HepG2 (cell line): ENCODE results near the gene EXTL1.

ENCODE experiments used
- CEBPB ChIP-seq: IDR thresholded peaks from 2 replicates; pipeline ENCODE4 v1.6.1; 2011; ENCODE audit warnings: low read depth, low read length, improper control_type of control experiment, borderline replicate concordance
- CHD2 ChIP-seq: IDR thresholded peaks from 2 replicates; pipeline ENCODE4 v1.6.1; 2011; ENCODE audit warnings: low read depth, low read length, improper control_type of control experiment
- FOSL2 ChIP-seq: sonication (generic); formaldehyde crosslinking; IDR thresholded peaks from 2 replicates; pipeline ENCODE4 v1.4.0; 2020; ENCODE audit warnings: missing genetic modification reagents
- HMG20B ChIP-seq: conservative IDR thresholded peaks from 2 replicates; pipeline ENCODE4 v1.6.1; 2016; ENCODE audit warnings: missing genetic modification reagents, missing compliant biosample characterization
- HNRNPH1 ChIP-seq: fragments of 200-400 bp; formaldehyde crosslinking; optimal IDR thresholded peaks from 2 replicates; pipeline ENCODE3; 2017; ENCODE audit warnings: mild to moderate bottlenecking, low read depth, low read length
- NFIC ChIP-seq: IDR thresholded peaks from 2 replicates; pipeline ENCODE4 v1.6.1; 2012; ENCODE audit warnings: mild to moderate bottlenecking, low read length, inconsistent platforms
- NR2C2 ChIP-seq: sonication (generic); formaldehyde crosslinking; IDR thresholded peaks from 2 replicates; pipeline ENCODE4 v1.4.0; 2020; ENCODE audit warnings: missing genetic modification reagents, mild to moderate bottlenecking, moderate library complexity, borderline replicate concordance
- POLR2AphosphoS2 ChIP-seq: IDR thresholded peaks from 2 replicates; pipeline ENCODE4 v1.6.1; 2011; ENCODE audit warnings: low read depth, low read length, improper control_type of control experiment
- RFXAP ChIP-seq: sonication (generic); formaldehyde crosslinking; IDR thresholded peaks from 2 replicates; pipeline ENCODE4 v1.4.0; 2020; ENCODE audit warnings: missing genetic modification reagents, borderline replicate concordance
- SIN3A ChIP-seq: IDR thresholded peaks from 2 replicates; pipeline ENCODE4 v1.6.1; 2011; ENCODE audit warnings: low read depth, mild to moderate bottlenecking, control low read depth, low read length, borderline replicate concordance
- ZNF704 ChIP-seq: sonication (generic); formaldehyde crosslinking; IDR thresholded peaks from 2 replicates; pipeline ENCODE4 v1.8.1; 2023; ENCODE audit warnings: mild to moderate bottlenecking, inconsistent platforms, moderate library complexity, missing genetic modification reagents, borderline replicate concordance
- TF ChIP-seq, protein P1 (sequence below): fragments of 450-650 bp; IDR thresholded peaks from 2 replicates; pipeline ENCODE4 v1.6.1; 2017; ENCODE audit warnings: mild to moderate bottlenecking
- TF ChIP-seq, protein P2 (sequence below): sonication (generic); formaldehyde crosslinking; IDR thresholded peaks from 2 replicates; pipeline ENCODE4 v1.5.0; 2020; ENCODE audit warnings: mild to moderate bottlenecking, missing genetic modification reagents, moderate library complexity

GRCh38 chr1:26014179-26014578, 7.4 kb upstream of the EXTL1 start:
- TF ChIP-seq ZNF704 (CRISPR knock-in tag) (no peak), RFXAP (no peak), FOSL2 (CRISPR knock-in tag) (no peak), SIN3A (no peak), POLR2AphosphoS2 (no peak), NR2C2 (CRISPR knock-in tag) (no peak), NFIC (no peak), CEBPB (no peak), CHD2 (no peak), HNRNPH1 (no peak), HMG20B (CRISPR knock-in tag) (no peak)
- TF ChIP-seq, protein P1, sequence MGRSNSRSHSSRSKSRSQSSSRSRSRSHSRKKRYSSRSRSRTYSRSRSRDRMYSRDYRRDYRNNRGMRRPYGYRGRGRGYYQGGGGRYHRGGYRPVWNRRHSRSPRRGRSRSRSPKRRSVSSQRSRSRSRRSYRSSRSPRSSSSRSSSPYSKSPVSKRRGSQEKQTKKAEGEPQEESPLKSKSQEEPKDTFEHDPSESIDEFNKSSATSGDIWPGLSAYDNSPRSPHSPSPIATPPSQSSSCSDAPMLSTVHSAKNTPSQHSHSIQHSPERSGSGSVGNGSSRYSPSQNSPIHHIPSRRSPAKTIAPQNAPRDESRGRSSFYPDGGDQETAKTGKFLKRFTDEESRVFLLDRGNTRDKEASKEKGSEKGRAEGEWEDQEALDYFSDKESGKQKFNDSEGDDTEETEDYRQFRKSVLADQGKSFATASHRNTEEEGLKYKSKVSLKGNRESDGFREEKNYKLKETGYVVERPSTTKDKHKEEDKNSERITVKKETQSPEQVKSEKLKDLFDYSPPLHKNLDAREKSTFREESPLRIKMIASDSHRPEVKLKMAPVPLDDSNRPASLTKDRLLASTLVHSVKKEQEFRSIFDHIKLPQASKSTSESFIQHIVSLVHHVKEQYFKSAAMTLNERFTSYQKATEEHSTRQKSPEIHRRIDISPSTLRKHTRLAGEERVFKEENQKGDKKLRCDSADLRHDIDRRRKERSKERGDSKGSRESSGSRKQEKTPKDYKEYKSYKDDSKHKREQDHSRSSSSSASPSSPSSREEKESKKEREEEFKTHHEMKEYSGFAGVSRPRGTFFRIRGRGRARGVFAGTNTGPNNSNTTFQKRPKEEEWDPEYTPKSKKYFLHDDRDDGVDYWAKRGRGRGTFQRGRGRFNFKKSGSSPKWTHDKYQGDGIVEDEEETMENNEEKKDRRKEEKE, result no peak
- TF ChIP-seq, protein P2, sequence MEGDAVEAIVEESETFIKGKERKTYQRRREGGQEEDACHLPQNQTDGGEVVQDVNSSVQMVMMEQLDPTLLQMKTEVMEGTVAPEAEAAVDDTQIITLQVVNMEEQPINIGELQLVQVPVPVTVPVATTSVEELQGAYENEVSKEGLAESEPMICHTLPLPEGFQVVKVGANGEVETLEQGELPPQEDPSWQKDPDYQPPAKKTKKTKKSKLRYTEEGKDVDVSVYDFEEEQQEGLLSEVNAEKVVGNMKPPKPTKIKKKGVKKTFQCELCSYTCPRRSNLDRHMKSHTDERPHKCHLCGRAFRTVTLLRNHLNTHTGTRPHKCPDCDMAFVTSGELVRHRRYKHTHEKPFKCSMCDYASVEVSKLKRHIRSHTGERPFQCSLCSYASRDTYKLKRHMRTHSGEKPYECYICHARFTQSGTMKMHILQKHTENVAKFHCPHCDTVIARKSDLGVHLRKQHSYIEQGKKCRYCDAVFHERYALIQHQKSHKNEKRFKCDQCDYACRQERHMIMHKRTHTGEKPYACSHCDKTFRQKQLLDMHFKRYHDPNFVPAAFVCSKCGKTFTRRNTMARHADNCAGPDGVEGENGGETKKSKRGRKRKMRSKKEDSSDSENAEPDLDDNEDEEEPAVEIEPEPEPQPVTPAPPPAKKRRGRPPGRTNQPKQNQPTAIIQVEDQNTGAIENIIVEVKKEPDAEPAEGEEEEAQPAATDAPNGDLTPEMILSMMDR (CRISPR knock-in tag), result no peak
